RPMI7951 (cell line): ENCODE measurements around the gene RND2. TPM values are rescaled to one million over a fixed set of nuclear protein-coding genes. Genes with fewer than 3 reads are reported as not detected.
"Not testable (repeated sequence)": the region's sequence is repeated elsewhere in the genome, so short reads cannot be mapped to it uniquely, and the experiment has no call there.

ENCODE experiments used
- DNase-seq: peaks from one replicate; pipeline ENCODE4 v3.0.0-alpha.2; 2012; ENCODE audit warnings: low read depth
- total RNA-seq: library from RNA; depleted of rRNA; stranded (reverse); fragments of >200 nt; shearing (Covaris generic); gene quantifications from 2 replicates; pipeline ENCODE4 v1.2.3, GENCODE V29; 2014; rRNA removed

RND2 gene
- total RNA-seq, result not detected in 2 replicates

- peak; percentile 84 for DNase-seq
These were observed at the start of gene RND2 for GRCh38 chr17:43024407-43025289. Gene RND2, plus strand, starts transcription at chr17:43025231. Its CDS starts 117 bp downstream, at chr17:43025348.

- DNase-seq, result no peak
These were observed 49.8 kb upstream of the RND2 start for GRCh38 chr17:42975265-42975664.

GRCh38 chr17:42975701-42976100 is 49.3 kb upstream of the RND2 start:
- not testable (repeated sequence) for DNase-seq

- peak; percentile 79 for DNase-seq
These were observed 45.3 kb upstream of the RND2 start, which contains the start of gene PTGES3L for GRCh38 chr17:42979511-42980273. Gene PTGES3L, minus strand, starts transcription at chr17:42980080. Its CDS starts 27 bp downstream, at chr17:42980053.

GRCh38 chr17:42980274-42980765 is 44.7 kb upstream of the RND2 start, which contains the start of gene RUNDC1:
Gene RUNDC1, plus strand, starts transcription at chr17:42980565. Its CDS starts 12 bp downstream, at chr17:42980577.
- peak; percentile 85 for DNase-seq

- DNase-seq, result peak; percentile 46
These were observed 44.1 kb upstream of the RND2 start for GRCh38 chr17:42980766-42981397.

- DNase-seq, result no peak
These were observed 42.8 kb upstream of the RND2 start for GRCh38 chr17:42982266-42982665.

- DNase-seq, result no peak
These were observed 39.8 kb upstream of the RND2 start for GRCh38 chr17:42985225-42985624.

GRCh38 chr17:42989141-42989540 is 35.9 kb upstream of the RND2 start:
- DNase-seq, result no peak

GRCh38 chr17:42989726-42990652 is 35.0 kb upstream of the RND2 start:
- DNase-seq, result peak; percentile 15

- no peak for DNase-seq
These were observed 33.6 kb upstream of the RND2 start for GRCh38 chr17:42991471-42991870.

- no peak for DNase-seq
These were observed 32.2 kb upstream of the RND2 start for GRCh38 chr17:42992872-42993271.

GRCh38 chr17:42993913-42994312 is 31.1 kb upstream of the RND2 start:
- DNase-seq, result not testable (repeated sequence)

- DNase-seq, result no peak
These were observed 27.5 kb upstream of the RND2 start for GRCh38 chr17:42997390-42997983.

GRCh38 chr17:42997984-42998938 is 26.8 kb upstream of the RND2 start, which contains the start of gene RPL27:
Gene RPL27, plus strand, starts transcription at chr17:42998419. Its CDS starts 332 bp downstream, at chr17:42998751.
- DNase-seq, result peak; percentile 100

GRCh38 chr17:42999003-42999525 is 26.0 kb upstream of the RND2 start:
- DNase-seq, result no peak

- not testable (repeated sequence) for DNase-seq
These were observed 24.1 kb upstream of the RND2 start for GRCh38 chr17:43000894-43001293.

GRCh38 chr17:43003542-43004172 is 21.4 kb upstream of the RND2 start:
- DNase-seq, result peak; percentile 32
